Activated naive CD4-positive, alpha-beta T cell treated with Interleukin-2 at 50 U/mL for 16 hours (primary cell): Measurements from ENCODE around the gene CLEC2L.

Experiments
- DNase-seq: peaks from one replicate; pipeline ENCODE4 v3.0.0-alpha.2; 2020

Gene CLEC2L

GRCh38 chr7:139523199-139523941 is at the start of gene CLEC2L:
Gene CLEC2L (plus strand): TSS chr7:139523685. CDS start chr7:139523928, 243 bp downstream.
- DNase-seq: peak; percentile 9

- no peak for DNase-seq
These were observed 47.3 kb upstream of the CLEC2L start for GRCh38 chr7:139476139-139476538.

- no peak for DNase-seq
These were observed 46.6 kb upstream of the CLEC2L start for GRCh38 chr7:139476891-139477290.

GRCh38 chr7:139479620-139480019 is 43.9 kb upstream of the CLEC2L start:
- DNase-seq: no peak

GRCh38 chr7:139481364-139481763 is 42.1 kb upstream of the CLEC2L start:
- DNase-seq: no peak

GRCh38 chr7:139482122-139482521 is 41.4 kb upstream of the CLEC2L start:
- no peak for DNase-seq

- no peak for DNase-seq
These were observed 40.6 kb upstream of the CLEC2L start for GRCh38 chr7:139482662-139483466.

- no peak for DNase-seq
These were observed 36.0 kb upstream of the CLEC2L start for GRCh38 chr7:139487366-139488080.

- no peak for DNase-seq
These were observed 34.7 kb upstream of the CLEC2L start for GRCh38 chr7:139488810-139489209.

GRCh38 chr7:139490130-139490529 is 33.4 kb upstream of the CLEC2L start:
- no peak for DNase-seq

GRCh38 chr7:139492293-139492692 is 31.2 kb upstream of the CLEC2L start:
- no peak for DNase-seq

- DNase-seq: no peak
These were observed 28.5 kb upstream of the CLEC2L start for GRCh38 chr7:139494835-139495579.

GRCh38 chr7:139495580-139496125 is 27.8 kb upstream of the CLEC2L start:
- no peak for DNase-seq

GRCh38 chr7:139496528-139496927 is 27.0 kb upstream of the CLEC2L start:
- no peak for DNase-seq

- DNase-seq: no peak
These were observed 22.7 kb upstream of the CLEC2L start for GRCh38 chr7:139500770-139501138.

GRCh38 chr7:139502226-139502625 is 21.3 kb upstream of the CLEC2L start:
- DNase-seq: no peak

GRCh38 chr7:139505563-139505962 is 17.9 kb upstream of the CLEC2L start:
- no peak for DNase-seq

- DNase-seq: no peak
These were observed 13.9 kb upstream of the CLEC2L start for GRCh38 chr7:139509535-139509934.

GRCh38 chr7:139511315-139511714 is 12.2 kb upstream of the CLEC2L start:
- DNase-seq: no peak

GRCh38 chr7:139515266-139515665 is 8.2 kb upstream of the CLEC2L start:
- DNase-seq: no peak

GRCh38 chr7:139521439-139521838 is 2.0 kb upstream of the CLEC2L start:
- DNase-seq: no peak

GRCh38 chr7:139522830-139523198 is 671 bp upstream of the CLEC2L start:
- no peak for DNase-seq
